Osteocyte (in vitro differentiated cells): Measurements from ENCODE around the gene CST5. TPM values are rescaled to one million over a fixed set of nuclear protein-coding genes. Genes with fewer than 3 reads are reported as not detected.
"Not testable (repeated sequence)": the region's sequence is repeated elsewhere in the genome, so short reads cannot be mapped to it uniquely, and the experiment has no call there.

Experiments used
- DNase-seq: peaks from one replicate; pipeline ENCODE4 v3.0.0; 2021; ENCODE audit warnings: mixed read lengths; ENCODE audit not compliant: unreplicated experiment; ENCODE audit errors: extremely low spot score
- H3K27ac Mint-ChIP-seq: one replicate; pipeline ENCODE4 v1.8.0; 2021; ENCODE audit warnings: mild to moderate bottlenecking, mixed read lengths; ENCODE audit not compliant: unreplicated experiment
- H3K27me3 Mint-ChIP-seq: one replicate; pipeline ENCODE4 v1.8.0; 2021; ENCODE audit warnings: mixed read lengths; ENCODE audit not compliant: unreplicated experiment
- H3K36me3 Mint-ChIP-seq: one replicate; pipeline ENCODE4 v1.8.0; 2021; ENCODE audit warnings: mixed read lengths; ENCODE audit not compliant: unreplicated experiment
- H3K4me1 Mint-ChIP-seq: one replicate; pipeline ENCODE4 v1.8.0; 2021; ENCODE audit warnings: mixed read lengths; ENCODE audit not compliant: unreplicated experiment
- H3K4me3 Mint-ChIP-seq: one replicate; pipeline ENCODE4 v1.8.0; 2021; ENCODE audit warnings: mild to moderate bottlenecking, moderate library complexity, mixed read lengths; ENCODE audit not compliant: unreplicated experiment
- H3K9me3 Mint-ChIP-seq: one replicate; pipeline ENCODE4 v1.8.0; 2021; ENCODE audit warnings: mixed read lengths; ENCODE audit not compliant: unreplicated experiment
- CTCF ChIP-seq: fragments of 200-600 bp; sonication (generic); IDR thresholded peaks from 2 replicates; pipeline ENCODE4 v1.5.0; 2021; ENCODE audit warnings: antibody characterized with exemption, mild to moderate bottlenecking, moderate library complexity
- total RNA-seq: library from RNA; stranded (reverse); gene quantifications from 2 replicates; pipeline ENCODE4 v1.2.1, GENCODE V29; 2021

Gene CST5
- total RNA-seq, 1 donor from 2014 or later = not detected

- DNase-seq = no peak
- H3K27me3 Mint-ChIP-seq = peaks cover 4% of the 10 kb centered on the region
- H3K4me3 Mint-ChIP-seq = no peak overlapping the region
- H3K9me3 Mint-ChIP-seq = no peaks in the 10 kb centered on the region
- H3K27ac Mint-ChIP-seq = no peak overlapping the region
- H3K4me1 Mint-ChIP-seq = no peaks in the 10 kb centered on the region
- H3K36me3 Mint-ChIP-seq = no peaks in the 10 kb centered on the region
- no peak for TF ChIP-seq CTCF
Measured at GRCh38 chr20:23856226-23856625, 23.3 kb downstream of the CST5 start.

GRCh38 chr20:23841693-23842092, 37.9 kb downstream of the CST5 start:
- Mint-ChIP-seq H3K9me3 (peaks cover 5% of the 10 kb centered on the region), H3K36me3 (no peaks in the 10 kb centered on the region), H3K4me3 (no peak overlapping the region), H3K27me3 (peaks cover 11% of the 10 kb centered on the region), H3K4me1 (no peaks in the 10 kb centered on the region), H3K27ac (no peak overlapping the region)
- TF ChIP-seq CTCF = no peak
- DNase-seq = no peak

- TF ChIP-seq CTCF = no peak
- Mint-ChIP-seq H3K27ac (no peak overlapping the region), H3K27me3 (peaks cover 8% of the 10 kb centered on the region), H3K4me3 (no peak overlapping the region), H3K4me1 (peaks cover 1% of the 10 kb centered on the region), H3K36me3 (no peaks in the 10 kb centered on the region), H3K9me3 (peaks cover 5% of the 10 kb centered on the region)
- DNase-seq = no peak
Measured at GRCh38 chr20:23835716-23836115, 43.8 kb downstream of the CST5 start.

- H3K4me1 Mint-ChIP-seq = peaks cover 1% of the 10 kb centered on the region
- no peak overlapping the region for H3K27ac Mint-ChIP-seq
- no peak for DNase-seq
- no peak overlapping the region for H3K4me3 Mint-ChIP-seq
- TF ChIP-seq CTCF = no peak
- H3K36me3 Mint-ChIP-seq = no peaks in the 10 kb centered on the region
- no peaks in the 10 kb centered on the region for H3K9me3 Mint-ChIP-seq
- H3K27me3 Mint-ChIP-seq = no peaks in the 10 kb centered on the region
Measured at GRCh38 chr20:23832775-23833513, 46.6 kb downstream of the CST5 start.

GRCh38 chr20:23831961-23832360, 47.6 kb downstream of the CST5 start:
- DNase-seq, H3K27me3 Mint-ChIP-seq, H3K36me3 Mint-ChIP-seq, H3K27ac Mint-ChIP-seq, H3K9me3 Mint-ChIP-seq, H3K4me3 Mint-ChIP-seq, H3K4me1 Mint-ChIP-seq: not testable (repeated sequence)
